ENCODE results near the gene PROSER2. TPM values are rescaled to one million over a fixed set of nuclear protein-coding genes. Genes with fewer than 3 reads are reported as not detected.

The PROSER2 gene
- total and polyA plus RNA-seq, 2 of the 13 experiments (the other 11 are each of a cell fraction or from before 2014, with no cell fraction given), result 6.9 to 7.7 TPM

- TF ChIP-seq PAXIP1 (CRISPR knock-in tag; conservative IDR thresholded peaks at IDR 0.05) (peak; percentile 67), TARDBP (CRISPR knock-in tag; IDR thresholded peaks at IDR 0.05) (peak; percentile 61; the same call in 1 of the 2 replicates), CREB1 (IDR thresholded peaks at IDR 0.05) (no peak), CREB1 (CRISPR knock-in tag; IDR thresholded peaks at IDR 0.05) (0 out of 2 replicates have a peak, but pooled peaks have one; percentile 18), ZNF276 (CRISPR knock-in tag; IDR thresholded peaks at IDR 0.05; ENCODE audit: low read depth) (no peak), ZGPAT (CRISPR knock-in tag; IDR thresholded peaks at IDR 0.05) (0 out of 2 replicates have a peak, but pooled peaks have one; percentile 29), ZNF513 (CRISPR knock-in tag; conservative IDR thresholded peaks at IDR 0.05) (no peak), NKX3-1 (CRISPR knock-in tag; IDR thresholded peaks at IDR 0.05) (no peak), PHF21A (CRISPR knock-in tag; IDR thresholded peaks at IDR 0.05) (peak; percentile 63), ZNF878 (CRISPR knock-in tag; IDR thresholded peaks at IDR 0.05) (peak; percentile 58; the same call in 1 of the 2 replicates), CHD2 (IDR thresholded peaks at IDR 0.05; ENCODE audit: low read depth, low read length) (0 out of 2 replicates have a peak, but pooled peaks have one; percentile 21), TCF7 (IDR thresholded peaks at IDR 0.05; ENCODE audit: low read depth) (0 out of 2 replicates have a peak, but pooled peaks have one; percentile 20), MXD4 (CRISPR knock-in tag; IDR thresholded peaks at IDR 0.05) (0 out of 2 replicates have a peak, but pooled peaks have one; percentile 20), NCOA2 (CRISPR knock-in tag; IDR thresholded peaks at IDR 0.05) (peak; percentile 50; the same call in 1 of the 2 replicates), FOXA1 (IDR thresholded peaks at IDR 0.05) (no peak), FOXA1 (CRISPR knock-in tag; IDR thresholded peaks at IDR 0.05) (peak; percentile 64), ZNF572 (CRISPR knock-in tag; IDR thresholded peaks at IDR 0.05) (no peak), ARID3A (IDR thresholded peaks at IDR 0.05; ENCODE audit: low read depth, low read length) (peak; percentile 69; the same call in 1 of the 2 replicates), KDM1A (CRISPR knock-in tag; IDR thresholded peaks at IDR 0.05) (0 out of 2 replicates have a peak, but pooled peaks have one; percentile 17), ZFX (CRISPR knock-in tag; IDR thresholded peaks at IDR 0.05; ENCODE audit: low read depth) (peak; percentile 42; the same call in 1 of the 2 replicates)
Observed at GRCh38 chr10:11831520-11831951, 8.4 kb downstream of the PROSER2 start (continued).

Data from HepG2 (cell line).